ENCODE data around the gene TXN. TPM values are rescaled to one million over a fixed set of nuclear protein-coding genes. Genes with fewer than 3 reads are reported as not detected.

Gene TXN
- total and polyA plus RNA-seq, 2 of the 8 experiments (the other 6 are each of a cell fraction or from before 2014, with no cell fraction given) = 297 to 419 TPM

- no peak for TF ChIP-seq POLR2A (IDR thresholded peaks at IDR 0.05; ENCODE audit: control extremely low read depth in 1 of 2, low read depth in 2 of 2, low read length in 2 of 2)
Observed at GRCh38 chr9:110257956-110258355, 1.6 kb upstream of the TXN start (continued).

Data from H1 (cell line).